Measurements from ENCODE around the gene IDUA. TPM values are rescaled to one million over a fixed set of nuclear protein-coding genes. Genes with fewer than 3 reads are reported as not detected.

IDUA gene
- total RNA-seq, 5 donors from 2014 or later (not counting 1 experiment from before 2014, with no cell fraction given): 60.4 to 96.5 (median 78.7) TPM

- Mint-ChIP-seq H3K27me3 (no peaks in the 10 kb centered on the region), H3K9me3 (no peaks in the 10 kb centered on the region), H3K4me3 (no peak overlapping the region), H3K36me3 (peaks cover 14% of the 10 kb centered on the region), H3K27ac (peak overlapping the region in 1 of 2 donors; percentile 22), H3K4me1 (no peaks in the 10 kb centered on the region)
- H3K27me3 ChIP-seq (replicated peaks in 1 of 2; ENCODE audit: control insufficient read depth in 2 of 2, extremely low read depth in 1 of 2, insufficient read depth in 2 of 2, low read length in 1 of 2): no peaks in the 10 kb centered on the region
- DNase-seq (no peak), ATAC-seq (replicated peaks in 1 of 4) (no peak)
- WGBS (ENCODE audit: insufficient coverage): 88% methylated on average over 9 of the region's 14 CpGs
- CTCF ChIA-PET: no interaction called here
- no peak overlapping the region for H3K27ac ChIP-seq (ENCODE audit: low read length)
- peaks cover 10 to 21% of the 10 kb centered on the region in 2 donors for H3K36me3 ChIP-seq (ENCODE audit: control insufficient read depth in 2 of 2, extremely low read depth in 1 of 2, insufficient read depth in 1 of 2, low read length in 1 of 2)
- no peak overlapping the region for H3K4me3 ChIP-seq (ENCODE audit: control insufficient read depth in 1 of 2, extremely low read depth in 1 of 2, low read length in 1 of 2)
- no peaks in the 10 kb centered on the region for H3K4me1 ChIP-seq (ENCODE audit: control insufficient read depth in 1 of 2, extremely low read depth in 1 of 2, insufficient read depth in 2 of 2, low read length in 2 of 2)
- POLR2A ChIA-PET: no interaction called here
- no peaks in the 10 kb centered on the region for H3K9me3 ChIP-seq
These were observed 30.2 kb upstream of the IDUA start for GRCh38 chr4:956531-957230.

GRCh38 chr4:957231-957580 is 29.6 kb upstream of the IDUA start:
- WGBS (ENCODE audit: insufficient coverage): 91% methylated on average over 8 of the region's 8 CpGs

GRCh38 chr4:957581-958313 is 29.1 kb upstream of the IDUA start:
- DNase-seq (no peak), ATAC-seq (replicated peaks in 1 of 4) (no peak)
- no peak overlapping the region for H3K27ac ChIP-seq (ENCODE audit: low read length)
- H3K27me3 Mint-ChIP-seq: no peaks in the 10 kb centered on the region
- no peaks in the 10 kb centered on the region for H3K4me1 Mint-ChIP-seq
- H3K9me3 Mint-ChIP-seq: no peaks in the 10 kb centered on the region
- ChIA-PET POLR2A (no interaction called here), CTCF (interaction anchor here in 1 of 2 donors (0.7 kb wide), 1 partner anchor 13 kb away, joined by 3 read pairs; no protein-coding TSS in a partner anchor)
- H3K4me1 ChIP-seq (ENCODE audit: control insufficient read depth in 1 of 2, extremely low read depth in 1 of 2, insufficient read depth in 2 of 2, low read length in 2 of 2): no peaks in the 10 kb centered on the region
- H3K4me3 ChIP-seq (ENCODE audit: control insufficient read depth in 1 of 2, extremely low read depth in 1 of 2, low read length in 1 of 2): no peak overlapping the region
- peaks cover 17 to 28% of the 10 kb centered on the region in 2 donors for H3K36me3 ChIP-seq (ENCODE audit: control insufficient read depth in 2 of 2, extremely low read depth in 1 of 2, insufficient read depth in 1 of 2, low read length in 1 of 2)
- H3K27me3 ChIP-seq (replicated peaks in 1 of 2; ENCODE audit: control insufficient read depth in 2 of 2, extremely low read depth in 1 of 2, insufficient read depth in 2 of 2, low read length in 1 of 2): no peaks in the 10 kb centered on the region
- no peak overlapping the region for H3K4me3 Mint-ChIP-seq
- no peaks in the 10 kb centered on the region for H3K9me3 ChIP-seq
- WGBS (ENCODE audit: insufficient coverage): 95% methylated on average over 44 of the region's 45 CpGs
- peaks cover 14% of the 10 kb centered on the region for H3K36me3 Mint-ChIP-seq
- no peak overlapping the region for H3K27ac Mint-ChIP-seq

More at GRCh38 chr4:957231-957580, 29.6 kb upstream of the IDUA start:
- POLR2A ChIA-PET: no interaction called here
- no peak overlapping the region for H3K4me3 Mint-ChIP-seq
- H3K36me3 Mint-ChIP-seq: peaks cover 14% of the 10 kb centered on the region
- no peaks in the 10 kb centered on the region for H3K27me3 Mint-ChIP-seq
- no peak overlapping the region for H3K4me3 ChIP-seq (ENCODE audit: control insufficient read depth in 1 of 2, extremely low read depth in 1 of 2, low read length in 1 of 2)
- no peaks in the 10 kb centered on the region for H3K9me3 Mint-ChIP-seq
- H3K27me3 ChIP-seq (replicated peaks in 1 of 2; ENCODE audit: control insufficient read depth in 2 of 2, extremely low read depth in 1 of 2, insufficient read depth in 2 of 2, low read length in 1 of 2): no peaks in the 10 kb centered on the region
- H3K27ac Mint-ChIP-seq: peak overlapping the region in 1 of 2 donors; percentile 22
- no peak for ATAC-seq (replicated peaks in 1 of 4)
- H3K36me3 ChIP-seq (ENCODE audit: control insufficient read depth in 2 of 2, extremely low read depth in 1 of 2, insufficient read depth in 1 of 2, low read length in 1 of 2): peaks cover 13 to 24% of the 10 kb centered on the region in 2 donors
- H3K4me1 Mint-ChIP-seq: no peaks in the 10 kb centered on the region
- CTCF ChIA-PET: no interaction called here
- no peak overlapping the region for H3K27ac ChIP-seq (ENCODE audit: low read length)
- no peaks in the 10 kb centered on the region for H3K4me1 ChIP-seq (ENCODE audit: control insufficient read depth in 1 of 2, extremely low read depth in 1 of 2, insufficient read depth in 2 of 2, low read length in 2 of 2)
- no peak for DNase-seq
- H3K9me3 ChIP-seq: no peaks in the 10 kb centered on the region

- Mint-ChIP-seq H3K27me3 (no peaks in the 10 kb centered on the region), H3K9me3 (no peaks in the 10 kb centered on the region), H3K4me1 (no peaks in the 10 kb centered on the region), H3K36me3 (peaks cover 14% of the 10 kb centered on the region), H3K4me3 (no peak overlapping the region), H3K27ac (no peak overlapping the region)
- Histone ChIP-seq H3K27ac (ENCODE audit: low read length) (no peak overlapping the region), H3K27me3 (replicated peaks in 1 of 2; ENCODE audit: control insufficient read depth in 2 of 2, extremely low read depth in 1 of 2, insufficient read depth in 2 of 2, low read length in 1 of 2) (no peaks in the 10 kb centered on the region), H3K9me3 (no peaks in the 10 kb centered on the region), H3K4me1 (ENCODE audit: control insufficient read depth in 1 of 2, extremely low read depth in 1 of 2, insufficient read depth in 2 of 2, low read length in 2 of 2) (no peaks in the 10 kb centered on the region), H3K4me3 (ENCODE audit: control insufficient read depth in 1 of 2, extremely low read depth in 1 of 2, low read length in 1 of 2) (no peak overlapping the region), H3K36me3 (ENCODE audit: control insufficient read depth in 2 of 2, extremely low read depth in 1 of 2, insufficient read depth in 1 of 2, low read length in 1 of 2) (peaks cover 18 to 32% of the 10 kb centered on the region in 2 donors)
- WGBS (ENCODE audit: insufficient coverage): 96% methylated on average over 13 of the region's 17 CpGs
- DNase-seq (no peak), ATAC-seq (replicated peaks in 1 of 4) (no peak)
- CTCF ChIA-PET: interaction anchor here in 1 of 2 donors (0.7 kb wide), 1 partner anchor 12 kb away, joined by 3 read pairs; no protein-coding TSS in a partner anchor
- POLR2A ChIA-PET: no interaction called here
These were observed 28.6 kb upstream of the IDUA start for GRCh38 chr4:958314-958665.

GRCh38 chr4:958696-959337 is 28.0 kb upstream of the IDUA start:
- no peak for DNase-seq
- Mint-ChIP-seq H3K27me3 (no peaks in the 10 kb centered on the region), H3K4me1 (no peaks in the 10 kb centered on the region), H3K27ac (no peak overlapping the region), H3K9me3 (no peaks in the 10 kb centered on the region), H3K4me3 (no peak overlapping the region), H3K36me3 (peaks cover 14% of the 10 kb centered on the region)
- POLR2A ChIA-PET: no interaction called here
- Histone ChIP-seq H3K9me3 (no peaks in the 10 kb centered on the region), H3K27ac (ENCODE audit: low read length) (no peak overlapping the region), H3K27me3 (replicated peaks in 1 of 2; ENCODE audit: control insufficient read depth in 2 of 2, extremely low read depth in 1 of 2, insufficient read depth in 2 of 2, low read length in 1 of 2) (no peaks in the 10 kb centered on the region), H3K36me3 (ENCODE audit: control insufficient read depth in 2 of 2, extremely low read depth in 1 of 2, insufficient read depth in 1 of 2, low read length in 1 of 2) (peaks cover 18 to 33% of the 10 kb centered on the region in 2 donors), H3K4me3 (ENCODE audit: control insufficient read depth in 1 of 2, extremely low read depth in 1 of 2, low read length in 1 of 2) (no peak overlapping the region), H3K4me1 (ENCODE audit: control insufficient read depth in 1 of 2, extremely low read depth in 1 of 2, insufficient read depth in 2 of 2, low read length in 2 of 2) (peaks cover 0 to 3% of the 10 kb centered on the region in 2 experiments)
- CTCF ChIA-PET: interaction anchor here in 1 of 2 donors (0.7 kb wide), 1 partner anchor 12 kb away, joined by 3 read pairs; no protein-coding TSS in a partner anchor
- 95% methylated on average over 10 of the region's 17 CpGs for WGBS (ENCODE audit: insufficient coverage)
- ATAC-seq (replicated peaks in 1 of 4): no peak

GRCh38 chr4:959338-960139 is 27.3 kb upstream of the IDUA start:
- H3K4me3 ChIP-seq (ENCODE audit: control insufficient read depth in 1 of 2, extremely low read depth in 1 of 2, low read length in 1 of 2): no peak overlapping the region
- DNase-seq (peak in 1 of 35 experiments; percentile 23), ATAC-seq (replicated peaks in 1 of 4) (no peak)
- Mint-ChIP-seq H3K27me3 (no peaks in the 10 kb centered on the region), H3K4me1 (no peaks in the 10 kb centered on the region), H3K27ac (no peak overlapping the region), H3K4me3 (no peak overlapping the region), H3K36me3 (peaks cover 9% of the 10 kb centered on the region), H3K9me3 (no peaks in the 10 kb centered on the region)
- CTCF ChIA-PET: no interaction called here
- H3K27ac ChIP-seq (ENCODE audit: low read length): no peak overlapping the region
- POLR2A ChIA-PET: no interaction called here
- no peaks in the 10 kb centered on the region for H3K9me3 ChIP-seq
- peaks cover 14 to 36% of the 10 kb centered on the region in 2 donors for H3K36me3 ChIP-seq (ENCODE audit: control insufficient read depth in 2 of 2, extremely low read depth in 1 of 2, insufficient read depth in 1 of 2, low read length in 1 of 2)
- WGBS (ENCODE audit: insufficient coverage): 88% methylated on average over 20 of the region's 24 CpGs
- H3K4me1 ChIP-seq (ENCODE audit: control insufficient read depth in 1 of 2, extremely low read depth in 1 of 2, insufficient read depth in 2 of 2, low read length in 2 of 2): peaks cover 0 to 3% of the 10 kb centered on the region in 2 experiments
- H3K27me3 ChIP-seq (replicated peaks in 1 of 2; ENCODE audit: control insufficient read depth in 2 of 2, extremely low read depth in 1 of 2, insufficient read depth in 2 of 2, low read length in 1 of 2): no peaks in the 10 kb centered on the region

All from T-cell (primary cell).